ENCODE results near the gene CNTF.

CNTF gene

DNA sequence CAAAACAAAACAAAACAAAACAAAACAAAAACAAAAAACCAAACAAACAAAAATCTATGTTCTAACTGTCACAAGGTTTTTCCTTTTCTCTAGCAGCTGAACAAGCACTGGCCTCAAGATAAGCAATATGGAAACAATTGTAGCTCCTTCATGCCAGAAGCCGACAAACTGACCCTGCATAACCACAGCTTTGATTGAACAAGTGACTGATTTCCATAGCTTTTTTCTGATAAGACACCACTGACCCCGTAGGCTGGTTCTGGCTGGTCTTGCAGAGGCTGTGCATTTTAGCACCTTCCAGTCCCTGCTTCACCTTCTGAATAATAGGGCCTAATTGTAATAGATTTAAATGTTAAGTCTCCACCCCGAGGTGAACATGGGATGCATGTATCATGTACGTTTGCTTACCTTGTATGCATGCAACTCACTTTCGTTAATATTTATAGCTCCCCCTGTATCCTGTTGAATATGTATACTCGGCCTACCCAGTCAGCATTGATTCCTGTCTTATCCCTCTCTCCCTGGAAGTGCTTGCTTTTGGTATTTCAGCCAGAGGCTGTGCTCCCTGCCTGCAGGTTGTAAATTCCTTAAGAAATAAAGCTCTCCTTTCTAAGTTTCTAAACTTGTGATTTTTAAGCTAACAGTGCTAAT is 49.6 kb downstream of the CNTF start:
- H3K4me3 ChIP-seq (ENCODE audit: low read depth, low read length) = no peak overlapping the region
- TF ChIP-seq, protein P1, sequence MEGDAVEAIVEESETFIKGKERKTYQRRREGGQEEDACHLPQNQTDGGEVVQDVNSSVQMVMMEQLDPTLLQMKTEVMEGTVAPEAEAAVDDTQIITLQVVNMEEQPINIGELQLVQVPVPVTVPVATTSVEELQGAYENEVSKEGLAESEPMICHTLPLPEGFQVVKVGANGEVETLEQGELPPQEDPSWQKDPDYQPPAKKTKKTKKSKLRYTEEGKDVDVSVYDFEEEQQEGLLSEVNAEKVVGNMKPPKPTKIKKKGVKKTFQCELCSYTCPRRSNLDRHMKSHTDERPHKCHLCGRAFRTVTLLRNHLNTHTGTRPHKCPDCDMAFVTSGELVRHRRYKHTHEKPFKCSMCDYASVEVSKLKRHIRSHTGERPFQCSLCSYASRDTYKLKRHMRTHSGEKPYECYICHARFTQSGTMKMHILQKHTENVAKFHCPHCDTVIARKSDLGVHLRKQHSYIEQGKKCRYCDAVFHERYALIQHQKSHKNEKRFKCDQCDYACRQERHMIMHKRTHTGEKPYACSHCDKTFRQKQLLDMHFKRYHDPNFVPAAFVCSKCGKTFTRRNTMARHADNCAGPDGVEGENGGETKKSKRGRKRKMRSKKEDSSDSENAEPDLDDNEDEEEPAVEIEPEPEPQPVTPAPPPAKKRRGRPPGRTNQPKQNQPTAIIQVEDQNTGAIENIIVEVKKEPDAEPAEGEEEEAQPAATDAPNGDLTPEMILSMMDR (IDR thresholded peaks at IDR 0.05; ENCODE audit: insufficient read depth, low read length, missing control alignments) = no peak
- DNase-seq (ENCODE audit: low read depth, low spot score) = no peak
- CTCF ChIA-PET = interaction anchor here (0.8 to 2.9 kb wide), 10 partner anchors 17 to 234 kb away, joined by 3 to 15 read pairs (median 7); partner anchors contain the start of gene LPXN
- POLR2A ChIA-PET = no interaction called here

- POLR2A ChIA-PET = no interaction called here
- CTCF ChIA-PET = interaction anchor here (0.9 to 4.1 kb wide), 9 partner anchors 11 to 228 kb away, joined by 3 to 23 read pairs (median 4); partner anchors contain the start of gene LPXN
- no peak for DNase-seq (ENCODE audit: low read depth, low spot score)
Measured at GRCh38 chr11:58674609-58675008, 52.1 kb downstream of the CNTF start.

More at GRCh38 chr11:58674609-58675008, 52.1 kb downstream of the CNTF start:
- TF ChIP-seq, protein P1 (IDR thresholded peaks at IDR 0.05; ENCODE audit: insufficient read depth, low read length, missing control alignments) = no peak
- no peak overlapping the region for H3K4me3 ChIP-seq (ENCODE audit: low read depth, low read length)

Measured in AG04449 (cell line).